GM19328 (cell line): ENCODE results near the gene PKD2L1.
"Not testable (repeated sequence)": the region's sequence is repeated elsewhere in the genome, so short reads cannot be mapped to it uniquely, and the experiment has no call there.

Experiments
- ATAC-seq: cut with Tn5 transposase; IDR thresholded peaks from one replicate; pipeline ENCODE4 v1.9.1; 2021; ENCODE audit warnings: mild to moderate bottlenecking, moderate library complexity; ENCODE audit not compliant: unreplicated experiment

PKD2L1 gene

DNA sequence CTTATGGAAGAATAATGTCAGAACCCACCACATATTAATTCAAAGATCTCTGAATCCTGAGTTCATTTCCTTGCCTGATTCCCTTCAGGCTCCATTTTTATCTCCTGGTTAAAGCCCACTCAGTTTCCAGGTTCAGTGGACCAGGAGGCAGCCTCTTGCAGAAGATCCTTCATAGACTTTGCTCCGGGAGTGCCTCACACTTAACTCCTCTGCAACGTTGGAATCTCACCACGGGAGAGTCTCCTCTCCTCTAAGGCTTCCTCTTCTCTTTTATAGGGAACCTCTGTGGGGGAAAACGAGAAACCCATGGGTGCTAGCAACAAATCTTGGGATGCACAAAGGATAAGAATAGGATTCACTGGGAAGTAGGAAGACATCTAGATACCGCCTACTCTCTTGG lies 41.8 kb downstream of the PKD2L1 start:
- ATAC-seq, result no peak

DNA sequence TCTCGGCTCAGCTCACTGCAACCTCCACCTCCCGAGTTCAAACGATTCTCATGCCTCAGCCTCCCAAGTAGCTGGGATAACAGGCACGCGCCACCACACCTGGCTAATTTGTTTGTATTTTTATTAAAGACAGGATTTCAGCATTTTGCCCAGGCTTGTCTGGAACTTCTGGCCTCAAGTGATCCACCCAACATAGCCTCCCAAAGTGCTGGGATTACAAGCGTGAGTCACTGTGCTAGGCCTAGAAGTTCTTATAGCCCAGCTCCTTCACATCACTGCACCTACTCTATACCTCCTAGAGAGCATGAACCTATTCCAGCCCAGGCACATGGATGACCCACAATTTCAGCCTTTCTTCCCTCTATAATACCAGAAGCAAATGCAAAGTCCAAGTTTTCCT lies 42.3 kb downstream of the PKD2L1 start:
- no peak for ATAC-seq

DNA sequence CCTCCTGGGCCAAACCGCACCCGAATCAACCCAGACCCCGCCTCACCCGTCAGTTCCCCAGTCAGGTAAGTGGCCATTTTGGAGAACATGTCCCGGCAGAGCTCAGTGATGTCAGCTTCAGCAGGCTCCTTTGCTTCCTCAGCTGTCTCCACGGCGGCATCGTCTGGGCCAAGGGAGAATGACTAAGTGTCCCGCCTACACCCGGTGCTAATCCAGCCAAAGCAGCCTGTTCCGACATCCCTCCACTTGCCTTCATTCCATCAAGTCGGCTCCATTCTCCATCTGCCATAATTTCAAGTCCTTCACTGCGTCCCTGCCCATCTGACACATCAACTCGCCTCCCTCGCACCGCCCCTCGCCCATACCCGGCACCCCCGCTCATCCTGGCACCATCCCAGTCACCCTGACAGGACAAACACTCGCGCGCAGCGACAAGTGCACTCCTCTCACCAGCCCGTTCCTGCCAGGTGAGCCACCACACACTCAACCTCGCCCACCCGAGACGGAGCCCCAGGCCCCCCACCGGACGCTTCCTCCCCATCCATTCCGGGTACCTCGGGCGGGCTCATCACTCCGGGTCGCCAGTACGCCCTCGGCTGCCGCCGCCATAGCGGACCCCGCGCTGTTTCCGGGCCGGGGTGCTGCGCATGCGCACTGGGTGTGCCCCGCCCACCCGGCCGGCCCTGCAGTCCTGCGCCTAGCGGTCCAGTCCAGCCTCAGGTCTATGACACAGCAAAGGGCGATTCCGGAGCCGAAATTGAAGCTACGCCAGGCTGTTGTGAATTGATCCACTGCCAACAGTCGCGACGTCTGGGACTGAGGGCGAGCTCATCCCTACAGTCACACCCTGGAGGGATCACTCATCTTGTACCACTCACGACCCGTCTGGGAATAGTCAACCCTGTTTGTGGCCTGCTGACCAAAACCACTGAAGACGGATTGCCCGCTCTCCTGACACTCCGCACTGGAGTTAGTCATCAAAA lies 43.7 kb downstream of the PKD2L1 start, which contains the start of gene BLOC1S2:
Gene BLOC1S2 (minus strand): TSS at position 630 of the 983 bp plus-strand sequence. CDS start 21 bp downstream, at position 609.
- peak; percentile 92 for ATAC-seq

GRCh38 chr10:100285326-100285725 lies 44.7 kb downstream of the PKD2L1 start:
- ATAC-seq, result not testable (repeated sequence)

DNA sequence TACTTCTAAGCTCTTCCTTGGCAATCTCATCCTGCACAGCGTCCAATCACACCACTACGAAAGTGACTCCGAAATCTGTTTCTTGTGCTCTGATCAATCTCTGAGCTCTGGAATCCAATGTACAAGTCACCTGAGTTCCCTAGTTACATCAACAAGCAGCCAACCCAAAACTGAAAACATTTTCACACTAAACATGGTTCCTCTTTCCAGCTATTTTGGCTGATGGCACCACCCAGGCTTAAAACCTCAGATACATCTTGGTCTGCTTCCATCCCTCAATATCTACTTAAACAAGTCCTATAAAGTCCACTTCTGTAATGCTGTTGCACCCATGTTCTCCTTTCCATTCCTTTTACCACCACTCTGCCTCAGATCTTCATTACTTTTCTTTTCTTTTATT lies 47.1 kb downstream of the PKD2L1 start:
- no peak for ATAC-seq

DNA sequence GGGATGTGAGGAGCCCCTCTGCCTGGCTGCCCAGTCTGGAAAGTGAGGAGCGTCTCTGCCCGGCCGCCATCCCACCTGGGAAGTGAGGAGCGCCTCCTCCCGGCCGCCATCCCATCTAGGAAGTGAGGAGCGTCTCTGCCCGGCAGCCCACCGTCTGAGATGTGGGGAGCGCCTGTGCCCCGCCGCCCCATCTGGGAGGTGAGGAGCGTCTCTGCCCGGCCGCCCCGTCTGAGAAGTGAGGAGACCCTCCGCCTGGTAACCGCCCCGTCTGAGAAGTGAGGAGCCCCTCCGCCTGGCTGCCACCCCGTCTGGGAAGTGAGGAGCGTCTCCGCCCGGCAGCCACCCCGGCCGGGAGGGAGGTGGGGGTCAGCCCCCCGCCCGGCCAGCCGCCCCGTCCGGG lies 53.1 kb downstream of the PKD2L1 start:
- not testable (repeated sequence) for ATAC-seq

DNA sequence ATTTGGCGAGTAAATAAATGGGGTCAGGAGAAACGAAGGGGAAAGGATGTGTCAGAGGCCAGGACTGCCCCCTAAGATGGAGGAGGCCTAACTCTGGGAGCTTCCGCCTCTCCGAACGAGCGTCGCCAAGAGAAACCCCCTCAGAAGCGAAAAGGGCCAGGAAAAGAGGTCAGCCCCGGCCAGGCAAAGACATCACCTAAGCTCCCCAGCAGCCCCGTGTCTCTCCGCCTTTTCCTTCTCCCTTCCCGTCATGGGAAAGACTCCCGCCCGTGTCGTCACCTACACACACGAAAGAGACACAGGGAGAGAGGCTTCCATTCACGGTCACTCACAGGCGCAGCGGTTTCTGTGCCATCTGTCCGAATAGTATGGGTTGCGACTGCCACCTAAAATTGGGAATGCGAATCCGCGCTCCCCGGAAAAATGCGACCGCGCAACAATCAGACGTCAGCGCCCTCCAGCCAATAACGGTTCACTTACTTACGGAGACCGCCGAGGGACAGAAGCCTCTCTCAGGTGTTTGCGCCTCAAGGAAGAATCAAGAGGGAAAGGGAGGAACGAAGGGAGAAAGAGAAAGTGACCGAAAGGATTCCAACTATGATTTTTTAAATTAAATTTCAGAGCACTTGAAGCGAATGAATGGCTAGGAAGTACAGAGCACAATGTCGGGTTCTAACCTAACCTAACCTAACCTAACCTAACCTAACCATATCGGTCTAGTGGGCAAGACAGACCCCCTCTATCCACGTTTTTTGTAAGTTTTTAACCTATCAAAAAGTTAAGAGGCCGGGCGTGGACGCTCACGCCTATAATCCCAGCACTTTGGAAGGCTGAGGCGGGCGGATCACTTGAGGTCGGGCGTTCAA lies 62.6 kb downstream of the PKD2L1 start, which contains the start of gene CWF19L1:
Gene CWF19L1 (minus strand): TSS at position 400 of the 866 bp plus-strand sequence. CDS start 45 bp downstream, at position 355.
- peak; percentile 68 for ATAC-seq

- no peak for ATAC-seq
Measured at GRCh38 chr10:100265821-100266485, 64.1 kb downstream of the PKD2L1 start.

GRCh38 chr10:100254191-100254590 lies 75.8 kb downstream of the PKD2L1 start:
- no peak for ATAC-seq

GRCh38 chr10:100253041-100253440 lies 77.0 kb downstream of the PKD2L1 start:
- no peak for ATAC-seq

DNA sequence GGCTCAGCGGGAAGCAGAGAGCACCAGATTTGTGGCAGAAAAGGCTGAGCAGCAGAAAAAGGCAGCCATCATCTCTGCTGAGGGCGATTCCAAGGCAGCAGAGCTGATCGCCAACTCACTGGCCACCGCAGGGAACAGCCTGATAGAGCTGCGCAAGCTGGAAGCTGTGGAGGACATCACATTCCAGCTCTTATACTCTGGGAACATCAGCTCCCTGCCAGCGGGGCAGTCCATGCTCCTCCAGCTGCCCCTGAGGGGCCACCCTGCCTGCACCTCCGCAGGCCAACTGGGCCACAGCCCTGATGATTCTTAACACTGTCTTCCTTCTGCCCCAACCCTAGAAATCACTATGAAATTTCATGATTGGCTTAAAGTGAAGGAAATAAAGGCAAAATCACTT lies 81.2 kb downstream of the PKD2L1 start:
- ATAC-seq, result no peak

GRCh38 chr10:100245484-100246220 lies 84.4 kb downstream of the PKD2L1 start:
- no peak for ATAC-seq

GRCh38 chr10:100239851-100240250 lies 90.2 kb downstream of the PKD2L1 start:
- ATAC-seq, result no peak

DNA sequence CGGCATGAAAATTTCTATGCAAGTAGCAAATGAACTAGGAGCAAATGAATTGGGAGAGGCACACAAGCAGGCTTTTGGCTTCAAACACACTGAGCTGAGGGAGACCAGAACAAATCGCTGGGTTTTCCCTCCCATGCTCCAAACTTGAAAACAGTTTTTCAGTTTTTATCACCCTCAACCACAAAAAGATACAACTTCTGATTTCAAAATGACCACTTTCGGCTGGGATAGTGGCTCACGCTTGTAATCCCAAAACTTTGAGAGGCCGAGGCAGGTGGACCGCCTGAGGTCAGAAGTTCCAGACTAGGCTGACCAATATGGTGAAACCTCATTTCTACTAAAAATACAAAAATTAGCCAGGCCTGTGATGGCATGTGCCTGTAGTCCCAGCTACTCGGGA lies 91.6 kb downstream of the PKD2L1 start:
- ATAC-seq, result no peak
